ENCODE data around the gene GALNT11.

GALNT11 gene

DNA sequence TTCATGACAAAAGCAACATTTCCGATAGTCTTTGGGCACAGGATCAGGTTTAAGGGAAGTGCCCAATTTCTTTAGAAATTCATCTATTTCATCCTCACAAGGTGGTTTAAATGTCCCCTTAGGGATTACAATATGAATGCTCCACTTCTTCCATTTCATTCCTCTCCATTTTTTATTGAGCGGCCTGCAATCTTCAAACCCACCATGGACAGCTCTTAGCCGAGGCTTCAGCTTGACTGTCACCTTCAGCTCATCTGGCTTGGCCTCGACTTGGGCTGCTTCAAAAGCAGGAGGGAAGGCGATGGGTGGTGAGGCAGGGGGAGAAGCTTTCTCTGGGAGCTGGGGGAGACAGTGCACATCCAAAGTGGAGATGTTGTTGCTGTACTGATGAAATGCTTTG lies 123.2 kb downstream of the GALNT11 start:
- H3K4me2 ChIP-seq (ENCODE audit: low read depth, low read length) = no peak overlapping the region
- no peaks in the 10 kb centered on the region for H3K4me1 ChIP-seq (ENCODE audit: low read length)
- H3K27ac ChIP-seq (ENCODE audit: low read length) = no peak overlapping the region
- no peak overlapping the region for H2AFZ ChIP-seq (ENCODE audit: low read length)
- H3K36me3 ChIP-seq (replicated peaks; ENCODE audit: insufficient read depth, low read length) = peaks cover 51% of the 10 kb centered on the region
- no peak overlapping the region for H3K9ac ChIP-seq (ENCODE audit: low read length)
- H3K79me2 ChIP-seq (ENCODE audit: low read length) = no peaks in the 10 kb centered on the region
- H4K20me1 ChIP-seq (ENCODE audit: insufficient read depth, low read length) = no peaks in the 10 kb centered on the region
- no peaks in the 10 kb centered on the region for H3K27me3 ChIP-seq (replicated peaks; ENCODE audit: insufficient read depth, low read length)
- no peaks in the 10 kb centered on the region for H3K9me2 ChIP-seq (replicated peaks; ENCODE audit: insufficient read depth, low read length)
- no peak for DNase-seq
- TF ChIP-seq EZH2phosphoT487 (IDR thresholded peaks at IDR 0.05; ENCODE audit: low read length) (no peak), EZH2 (optimal IDR thresholded peaks at IDR 0.05; ENCODE audit: low read depth, low read length) (no peak)
- TF ChIP-seq, protein P1, sequence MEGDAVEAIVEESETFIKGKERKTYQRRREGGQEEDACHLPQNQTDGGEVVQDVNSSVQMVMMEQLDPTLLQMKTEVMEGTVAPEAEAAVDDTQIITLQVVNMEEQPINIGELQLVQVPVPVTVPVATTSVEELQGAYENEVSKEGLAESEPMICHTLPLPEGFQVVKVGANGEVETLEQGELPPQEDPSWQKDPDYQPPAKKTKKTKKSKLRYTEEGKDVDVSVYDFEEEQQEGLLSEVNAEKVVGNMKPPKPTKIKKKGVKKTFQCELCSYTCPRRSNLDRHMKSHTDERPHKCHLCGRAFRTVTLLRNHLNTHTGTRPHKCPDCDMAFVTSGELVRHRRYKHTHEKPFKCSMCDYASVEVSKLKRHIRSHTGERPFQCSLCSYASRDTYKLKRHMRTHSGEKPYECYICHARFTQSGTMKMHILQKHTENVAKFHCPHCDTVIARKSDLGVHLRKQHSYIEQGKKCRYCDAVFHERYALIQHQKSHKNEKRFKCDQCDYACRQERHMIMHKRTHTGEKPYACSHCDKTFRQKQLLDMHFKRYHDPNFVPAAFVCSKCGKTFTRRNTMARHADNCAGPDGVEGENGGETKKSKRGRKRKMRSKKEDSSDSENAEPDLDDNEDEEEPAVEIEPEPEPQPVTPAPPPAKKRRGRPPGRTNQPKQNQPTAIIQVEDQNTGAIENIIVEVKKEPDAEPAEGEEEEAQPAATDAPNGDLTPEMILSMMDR (IDR thresholded peaks at IDR 0.05; ENCODE audit: low read length) = no peak
- no peaks in the 10 kb centered on the region for H3F3A ChIP-seq (ENCODE audit: insufficient read depth, low read length)
- no peaks in the 10 kb centered on the region for H3K9me3 ChIP-seq (replicated peaks; ENCODE audit: insufficient read depth, low read length)
- no peak overlapping the region for H3K4me3 ChIP-seq (ENCODE audit: low read length)

DNA sequence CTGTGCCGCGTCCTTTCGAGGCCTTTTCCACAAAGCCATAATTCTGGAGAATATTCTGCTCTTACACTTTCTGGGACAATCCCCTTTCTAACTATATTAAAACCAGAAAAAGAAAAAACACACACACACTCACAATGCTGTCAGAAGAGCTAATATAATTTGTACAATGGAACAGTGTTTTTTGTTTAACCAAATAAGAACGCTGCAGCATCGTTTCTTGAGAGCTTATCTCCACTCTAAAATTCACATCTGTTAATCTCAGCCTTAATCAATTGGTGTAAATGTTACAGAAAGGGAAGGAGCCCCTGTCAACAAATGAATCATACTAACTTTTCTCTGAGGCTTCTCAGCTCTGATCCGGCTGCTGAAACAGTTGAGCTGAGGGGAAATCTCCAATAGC lies 123.9 kb downstream of the GALNT11 start:
- H3K9me2 ChIP-seq (replicated peaks; ENCODE audit: insufficient read depth, low read length) = no peaks in the 10 kb centered on the region
- no peak overlapping the region for H2AFZ ChIP-seq (ENCODE audit: low read length)
- H3K27ac ChIP-seq (ENCODE audit: low read length) = no peak overlapping the region
- no peaks in the 10 kb centered on the region for H3K27me3 ChIP-seq (replicated peaks; ENCODE audit: insufficient read depth, low read length)
- H3K9me3 ChIP-seq (replicated peaks; ENCODE audit: insufficient read depth, low read length) = no peaks in the 10 kb centered on the region
- H3K36me3 ChIP-seq (replicated peaks; ENCODE audit: insufficient read depth, low read length) = peaks cover 47% of the 10 kb centered on the region
- H4K20me1 ChIP-seq (ENCODE audit: insufficient read depth, low read length) = no peaks in the 10 kb centered on the region
- H3K4me3 ChIP-seq (ENCODE audit: low read length) = no peak overlapping the region
- no peaks in the 10 kb centered on the region for H3K79me2 ChIP-seq (ENCODE audit: low read length)
- DNase-seq = no peak
- no peaks in the 10 kb centered on the region for H3K4me1 ChIP-seq (ENCODE audit: low read length)
- no peaks in the 10 kb centered on the region for H3F3A ChIP-seq (ENCODE audit: insufficient read depth, low read length)
- H3K9ac ChIP-seq (ENCODE audit: low read length) = no peak overlapping the region
- TF ChIP-seq, protein P1 (IDR thresholded peaks at IDR 0.05; ENCODE audit: low read length) = no peak
- TF ChIP-seq EZH2phosphoT487 (IDR thresholded peaks at IDR 0.05; ENCODE audit: low read length) (no peak), EZH2 (optimal IDR thresholded peaks at IDR 0.05; ENCODE audit: low read depth, low read length) (no peak)
- H3K4me2 ChIP-seq (ENCODE audit: low read depth, low read length) = no peak overlapping the region

DNA sequence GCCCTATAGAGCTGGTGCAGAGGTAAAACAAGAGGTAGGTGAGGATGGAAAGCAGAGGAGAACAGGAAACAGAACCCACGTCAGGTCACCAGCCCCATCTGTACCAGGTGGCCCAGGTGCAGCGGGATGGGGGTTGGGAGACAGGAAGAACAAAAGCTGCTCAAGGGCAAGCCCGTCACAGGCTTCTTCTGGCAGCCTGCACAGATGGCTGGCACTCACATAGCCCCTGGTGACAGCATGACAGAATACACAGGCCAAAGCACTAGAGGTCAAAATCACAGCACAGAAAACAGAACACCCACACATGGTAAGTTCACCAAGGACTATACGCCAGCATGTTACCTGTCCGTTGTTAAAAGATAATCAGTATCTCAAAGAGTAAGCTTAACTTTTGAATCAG lies 126.8 kb downstream of the GALNT11 start:
- TF ChIP-seq, protein P1 (IDR thresholded peaks at IDR 0.05; ENCODE audit: low read length) = no peak
- TF ChIP-seq EZH2phosphoT487 (IDR thresholded peaks at IDR 0.05; ENCODE audit: low read length) = no peak
- no peak for TF ChIP-seq EZH2 (optimal IDR thresholded peaks at IDR 0.05; ENCODE audit: low read depth, low read length)
- H4K20me1 ChIP-seq (ENCODE audit: insufficient read depth, low read length) = no peaks in the 10 kb centered on the region
- H3K79me2 ChIP-seq (ENCODE audit: low read length) = 0 out of 2 replicates have a peak, but pooled peaks cover 7% of the 10 kb centered on the region
- no peaks in the 10 kb centered on the region for H3F3A ChIP-seq (ENCODE audit: insufficient read depth, low read length)
- H2AFZ ChIP-seq (ENCODE audit: low read length) = no peak overlapping the region
- H3K9me2 ChIP-seq (replicated peaks; ENCODE audit: insufficient read depth, low read length) = no peaks in the 10 kb centered on the region
- H3K27me3 ChIP-seq (replicated peaks; ENCODE audit: insufficient read depth, low read length) = no peaks in the 10 kb centered on the region
- no peaks in the 10 kb centered on the region for H3K4me1 ChIP-seq (ENCODE audit: low read length)
- no peak for DNase-seq
- peaks cover 31% of the 10 kb centered on the region for H3K36me3 ChIP-seq (replicated peaks; ENCODE audit: insufficient read depth, low read length)
- H3K4me2 ChIP-seq (ENCODE audit: low read depth, low read length) = no peak overlapping the region
- no peak overlapping the region for H3K27ac ChIP-seq (ENCODE audit: low read length)
- no peaks in the 10 kb centered on the region for H3K9me3 ChIP-seq (replicated peaks; ENCODE audit: insufficient read depth, low read length)
- no peak overlapping the region for H3K4me3 ChIP-seq (ENCODE audit: low read length)
- no peak overlapping the region for H3K9ac ChIP-seq (ENCODE audit: low read length)
